IMR-90 (cell line): ENCODE results near the gene LRRC8C. TPM values are rescaled to one million over a fixed set of nuclear protein-coding genes. Genes with fewer than 3 reads are reported as not detected.

Experiments
- ATAC-seq: fragments of 200-7000 bp; cut with Tn5 transposase; 2 replicates; pipeline ENCODE4 v1.9.1; 2020; ENCODE audit warnings: low read depth, mild to moderate bottlenecking, moderate library complexity
- BruUV-seq: library from RNA; stranded (reverse); fragments of 400-500 nt; replicated peaks from 2 replicates; lab custom pipeline; 2021; lab: Mats Ljungman, UMichigan
- CTCF ChIA-PET: fragments of 300-600 bp; formaldehyde crosslinking; extraction: SDS; loops from one replicate; lab custom pipeline; 2021; ENCODE audit warnings: antibody characterized with exemption; lab: Yijun Ruan, JAX
- POLR2A ChIA-PET: fragments of 300-600 bp; sonication (Branson Sonifier 250); formaldehyde crosslinking; loops from one replicate; lab custom pipeline; 2022; ENCODE audit warnings: antibody characterized with exemption; ENCODE audit not compliant: unreplicated experiment; lab: Charles Lee
- DNase-seq: peaks from one replicate; pipeline ENCODE4 v3.0.0; 2013
- H2AFZ ChIP-seq: replicated peaks from 2 replicates; pipeline ENCODE3; 2013; ENCODE audit warnings: low read length, mild to moderate bottlenecking; ENCODE audit not compliant: poor library complexity
- H2AK5ac ChIP-seq: 2 replicates; pipeline ENCODE4 v1.6.1; 2013; ENCODE audit warnings: low read depth, low read length, inconsistent platforms
- H2AK9ac ChIP-seq: replicated peaks from 2 replicates; pipeline ENCODE3; 2013; ENCODE audit warnings: mild to moderate bottlenecking, low read depth, low read length, moderate library complexity; ENCODE audit not compliant: poor library complexity
- H2BK120ac ChIP-seq: 2 replicates; pipeline ENCODE4 v1.6.1; 2013; ENCODE audit warnings: low read depth, low read length, inconsistent platforms
- H2BK15ac ChIP-seq: 3 replicates; pipeline ENCODE4 v1.6.1; 2013; ENCODE audit warnings: low read depth, low read length, inconsistent platforms
- H2BK20ac ChIP-seq: 2 replicates; pipeline ENCODE4 v1.6.1; 2013; ENCODE audit warnings: low read depth, mild to moderate bottlenecking, inconsistent platforms, low read length, moderate library complexity
- H2BK5ac ChIP-seq: 2 replicates; pipeline ENCODE4 v1.6.1; 2013; ENCODE audit warnings: mild to moderate bottlenecking, low read depth, low read length, inconsistent platforms; ENCODE audit not compliant: poor library complexity, severe bottlenecking
- H3K14ac ChIP-seq: replicated peaks from 2 replicates; pipeline ENCODE4 v1.6.1; 2013; ENCODE audit warnings: low read depth, low read length, inconsistent platforms
- H3K18ac ChIP-seq: 2 replicates; pipeline ENCODE4 v1.6.1; 2013; ENCODE audit warnings: low read depth, low read length, control low read depth
- H3K23ac ChIP-seq: 2 replicates; pipeline ENCODE4 v1.6.1; 2013; ENCODE audit warnings: low read depth, low read length, inconsistent platforms
- H3K27ac ChIP-seq: 2 replicates; pipeline ENCODE4 v1.5.1; 2013; ENCODE audit warnings: mild to moderate bottlenecking, control low read depth, low read length; ENCODE audit not compliant: insufficient read depth
- H3K27me3 ChIP-seq: 2 replicates; pipeline ENCODE4 v1.6.1; 2013; ENCODE audit warnings: low read length; ENCODE audit not compliant: control insufficient read depth, insufficient read depth
- H3K36me3 ChIP-seq: 2 replicates; pipeline ENCODE4 v1.6.1; 2013; ENCODE audit warnings: low read length, mixed read lengths; ENCODE audit not compliant: control insufficient read depth, insufficient read depth
- H3K4ac ChIP-seq: 2 replicates; pipeline ENCODE4 v1.6.1; 2013; ENCODE audit warnings: low read depth, low read length, inconsistent platforms
- H3K4me1 ChIP-seq: 2 replicates; pipeline ENCODE4 v1.6.1; 2013; ENCODE audit warnings: low read length, mixed read lengths; ENCODE audit not compliant: control insufficient read depth, insufficient read depth
- H3K4me2 ChIP-seq: 2 replicates; pipeline ENCODE4 v1.6.1; 2013; ENCODE audit warnings: low read depth, mild to moderate bottlenecking, control low read depth, low read length, moderate library complexity
- H3K4me3 ChIP-seq: 2 replicates; pipeline ENCODE4 v1.5.1; 2013; ENCODE audit warnings: low read depth, mild to moderate bottlenecking, control low read depth, low read length, moderate library complexity; ENCODE audit not compliant: insufficient read depth
- H3K56ac ChIP-seq: 2 replicates; pipeline ENCODE4 v1.6.1; 2013; ENCODE audit warnings: low read length, inconsistent platforms; ENCODE audit not compliant: insufficient read depth; ENCODE audit errors: extremely low read depth
- H3K79me1 ChIP-seq, 2 experiments: 2 replicates each; pipeline ENCODE4 v1.6.1; 2013; ENCODE audit warnings: low read length in 2 of 2, inconsistent platforms in 1 of 2, low read depth in 1 of 2
- H3K9ac ChIP-seq: 2 replicates; pipeline ENCODE4 v1.6.1; 2013; ENCODE audit warnings: low read depth, low read length, control low read depth
- H3K9me1 ChIP-seq: 2 replicates; pipeline ENCODE4 v1.6.1; 2013; ENCODE audit warnings: low read length, inconsistent platforms; ENCODE audit not compliant: insufficient read depth
- H3K9me3 ChIP-seq: 2 replicates; pipeline ENCODE4 v1.6.1; 2013; ENCODE audit warnings: low read length; ENCODE audit not compliant: control insufficient read depth, insufficient read depth
- H4K20me1 ChIP-seq: 2 replicates; pipeline ENCODE4 v1.6.1; 2013; ENCODE audit warnings: low read length, inconsistent platforms; ENCODE audit not compliant: insufficient read depth
- H4K5ac ChIP-seq: 2 replicates; pipeline ENCODE4 v1.6.1; 2013; ENCODE audit warnings: mild to moderate bottlenecking, low read depth, low read length, control low read depth
- H4K8ac ChIP-seq, 2 experiments: 2 replicates each; pipeline ENCODE4 v1.6.1; 2013; ENCODE audit warnings: low read depth in 2 of 2, low read length in 2 of 2, control low read depth in 1 of 2, inconsistent platforms in 1 of 2
- H4K91ac ChIP-seq: 2 replicates; pipeline ENCODE4 v1.6.1; 2013; ENCODE audit warnings: low read depth, low read length, inconsistent platforms; ENCODE audit not compliant: insufficient read depth
- BHLHE40 ChIP-seq: fragments of 150-350 bp; IDR thresholded peaks from 2 replicates; pipeline ENCODE4 v1.6.1; 2016; ENCODE audit warnings: mild to moderate bottlenecking, low read depth, low read length
- CEBPB ChIP-seq: IDR thresholded peaks from 2 replicates; pipeline ENCODE4 v1.6.1; 2012; ENCODE audit warnings: low read depth, low read length, improper control_type of control experiment
- CHD1 ChIP-seq: IDR thresholded peaks from 2 replicates; pipeline ENCODE4 v1.6.1; 2012; ENCODE audit warnings: low read depth, low read length, improper control_type of control experiment
- MAFK ChIP-seq: IDR thresholded peaks from 2 replicates; pipeline ENCODE4 v1.6.1; 2012; ENCODE audit warnings: low read depth, low read length, improper control_type of control experiment
- MXI1 ChIP-seq: IDR thresholded peaks from 2 replicates; pipeline ENCODE4 v1.6.1; 2012; ENCODE audit warnings: low read depth, mild to moderate bottlenecking, low read length, moderate library complexity, borderline replicate concordance
- POLR2A ChIP-seq: IDR thresholded peaks from 2 replicates; pipeline ENCODE4 v1.6.1; 2012; ENCODE audit warnings: mild to moderate bottlenecking, low read depth, low read length
- RAD21 ChIP-seq: IDR thresholded peaks from 2 replicates; pipeline ENCODE4 v1.6.1; 2012; ENCODE audit warnings: low read length, improper control_type of control experiment
- RCOR1 ChIP-seq: IDR thresholded peaks from 2 replicates; pipeline ENCODE4 v1.6.1; 2012; ENCODE audit warnings: mild to moderate bottlenecking, low read length, improper control_type of control experiment; ENCODE audit not compliant: insufficient replicate concordance
- RFX5 ChIP-seq: IDR thresholded peaks from 2 replicates; pipeline ENCODE4 v1.8.0; 2012; ENCODE audit warnings: low read depth, mild to moderate bottlenecking, low read length, moderate library complexity
- SMC3 ChIP-seq: fragments of 150-350 bp; IDR thresholded peaks from 2 replicates; pipeline ENCODE4 v1.6.1; 2016; ENCODE audit warnings: low read depth, mild to moderate bottlenecking, antibody characterized with exemption, low read length, moderate library complexity
- USF2 ChIP-seq: fragments of 150-350 bp; IDR thresholded peaks from 2 replicates; pipeline ENCODE4 v1.6.1; 2017; ENCODE audit warnings: mild to moderate bottlenecking, antibody characterized with exemption, low read length, low read depth
- WGBS, 2 experiments: methylation state at CpG; one replicate each; pipeline versions ENCODE4 v1.1.5 to v1.1.7; 2013; ENCODE audit warnings: missing lambda C conversion rate in 2 of 2; ENCODE audit not compliant: insufficient read length in 1 of 2; ENCODE audit errors: extremely low coverage in 2 of 2; 5-methylcytosine and 5-hydroxymethylcytosine counted together
- dilution Hi-C: fragments of 300-500 bp; cut with HindIII; formaldehyde crosslinking; loops from one replicate; pipeline ENCODE4 v1.14.3; 2018; ENCODE audit warnings: low sequenced_read_pairs; ENCODE audit not compliant: unreplicated experiment
- in situ Hi-C: fragments of 300-500 bp; cut with MboI; formaldehyde crosslinking; loops from 3 replicates; pipeline ENCODE4 v1.14.3; 2019; ENCODE audit warnings: low sequenced_read_pairs, inconsistent platforms, mixed read lengths
- intact Hi-C: fragments of 100-400 bp; cut with micrococcal nuclease; formaldehyde crosslinking; loops from 2 replicates; pipeline ENCODE4 v1.10.0; 2022
- polyA plus RNA-seq, 3 experiments: library from polyadenylated mRNA; depleted of rRNA; stranded (reverse); fragments of >200 nt; gene quantifications; 2 replicates each; pipeline ENCODE4 v1.2.3, GENCODE V29; 2012; ENCODE audit warnings: low replicate concordance in 1 of 3
- total RNA-seq: library from RNA; depleted of rRNA; stranded (reverse); fragments of >200 nt; gene quantifications from 2 replicates; pipeline ENCODE4 v1.2.3, GENCODE V29; 2012
- TF ChIP-seq, protein P1 (sequence below): fragments of 150-350 bp; IDR thresholded peaks from 2 replicates; pipeline ENCODE4 v1.6.1; 2016; ENCODE audit warnings: low read depth, mild to moderate bottlenecking, low read length, moderate library complexity, borderline replicate concordance
- TF ChIP-seq, protein P2 (sequence below): conservative IDR thresholded peaks from 2 replicates; pipeline ENCODE4 v1.5.1; 2012; ENCODE audit warnings: mild to moderate bottlenecking, low read depth, low read length, improper control_type of control experiment

The LRRC8C gene
- total and polyA plus RNA-seq, 2 of the 4 experiments (the other 2 are of a cell fraction): 6.5 to 12.9 TPM

DNA sequence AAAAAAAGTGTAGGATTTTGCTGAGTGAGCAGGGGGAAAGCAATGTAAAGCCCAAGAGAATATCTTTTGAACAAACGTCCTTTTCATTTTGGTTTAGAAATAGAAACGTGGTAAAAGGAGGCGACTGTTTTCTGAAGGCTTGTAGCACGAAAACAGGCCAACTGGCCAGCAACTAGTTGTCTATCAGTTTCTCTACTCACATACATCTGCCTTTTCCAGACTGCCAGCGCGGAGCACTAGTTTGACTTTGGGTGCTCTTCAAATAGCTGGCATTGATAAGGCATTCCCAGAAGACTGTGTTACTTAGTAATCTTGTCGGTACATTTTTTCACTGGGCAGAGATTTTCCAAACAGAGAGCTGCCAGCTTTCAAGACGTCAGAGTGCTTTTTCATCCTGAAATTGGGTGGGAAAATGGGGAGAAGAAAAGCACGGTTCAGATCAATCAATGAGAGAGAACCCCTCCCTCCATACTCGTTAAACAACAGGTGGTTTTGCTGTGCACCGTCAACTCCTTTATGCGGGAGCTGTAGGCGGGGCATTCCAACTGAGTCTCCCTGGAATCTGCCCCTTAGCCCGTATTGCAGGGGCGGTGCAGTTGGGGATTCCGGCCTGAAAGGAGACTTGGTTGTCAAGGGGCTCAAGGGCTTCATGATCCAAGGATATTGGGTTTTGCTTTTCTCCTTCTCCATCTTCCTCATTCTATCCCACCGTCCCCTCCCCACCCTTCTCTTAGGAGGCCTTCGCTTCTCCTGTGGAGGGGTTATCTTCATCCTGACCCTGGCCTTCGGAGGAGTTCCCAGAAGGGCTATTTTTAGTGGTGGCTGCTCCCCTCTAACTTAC is 884 bp upstream of the LRRC8C start:
- no peaks in the 10 kb centered on the region for H3K9me1 ChIP-seq
- TF ChIP-seq RCOR1 (no peak), RFX5 (no peak), MAFK (no peak), USF2 (no peak), BHLHE40 (no peak), SMC3 (no peak), POLR2A (no peak), CEBPB (no peak), RAD21 (no peak), MXI1 (no peak), CHD1 (no peak)
- TF ChIP-seq, protein P1, sequence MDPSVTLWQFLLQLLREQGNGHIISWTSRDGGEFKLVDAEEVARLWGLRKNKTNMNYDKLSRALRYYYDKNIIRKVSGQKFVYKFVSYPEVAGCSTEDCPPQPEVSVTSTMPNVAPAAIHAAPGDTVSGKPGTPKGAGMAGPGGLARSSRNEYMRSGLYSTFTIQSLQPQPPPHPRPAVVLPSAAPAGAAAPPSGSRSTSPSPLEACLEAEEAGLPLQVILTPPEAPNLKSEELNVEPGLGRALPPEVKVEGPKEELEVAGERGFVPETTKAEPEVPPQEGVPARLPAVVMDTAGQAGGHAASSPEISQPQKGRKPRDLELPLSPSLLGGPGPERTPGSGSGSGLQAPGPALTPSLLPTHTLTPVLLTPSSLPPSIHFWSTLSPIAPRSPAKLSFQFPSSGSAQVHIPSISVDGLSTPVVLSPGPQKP: no peak
- TF ChIP-seq, protein P2, sequence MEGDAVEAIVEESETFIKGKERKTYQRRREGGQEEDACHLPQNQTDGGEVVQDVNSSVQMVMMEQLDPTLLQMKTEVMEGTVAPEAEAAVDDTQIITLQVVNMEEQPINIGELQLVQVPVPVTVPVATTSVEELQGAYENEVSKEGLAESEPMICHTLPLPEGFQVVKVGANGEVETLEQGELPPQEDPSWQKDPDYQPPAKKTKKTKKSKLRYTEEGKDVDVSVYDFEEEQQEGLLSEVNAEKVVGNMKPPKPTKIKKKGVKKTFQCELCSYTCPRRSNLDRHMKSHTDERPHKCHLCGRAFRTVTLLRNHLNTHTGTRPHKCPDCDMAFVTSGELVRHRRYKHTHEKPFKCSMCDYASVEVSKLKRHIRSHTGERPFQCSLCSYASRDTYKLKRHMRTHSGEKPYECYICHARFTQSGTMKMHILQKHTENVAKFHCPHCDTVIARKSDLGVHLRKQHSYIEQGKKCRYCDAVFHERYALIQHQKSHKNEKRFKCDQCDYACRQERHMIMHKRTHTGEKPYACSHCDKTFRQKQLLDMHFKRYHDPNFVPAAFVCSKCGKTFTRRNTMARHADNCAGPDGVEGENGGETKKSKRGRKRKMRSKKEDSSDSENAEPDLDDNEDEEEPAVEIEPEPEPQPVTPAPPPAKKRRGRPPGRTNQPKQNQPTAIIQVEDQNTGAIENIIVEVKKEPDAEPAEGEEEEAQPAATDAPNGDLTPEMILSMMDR: no peak

More for the DNA sequence above, 884 bp upstream of the LRRC8C start:
- H3K4me2 ChIP-seq: peak overlapping the region; percentile 93
- peak overlapping the region; percentile 47; the same call in 1 of the 2 replicates for H2BK120ac ChIP-seq
- peak overlapping the region; percentile 27 for H4K5ac ChIP-seq
- H3K27me3 ChIP-seq: no peaks in the 10 kb centered on the region
- H4K8ac ChIP-seq: peak overlapping the region; percentile 65 to 69; a peak in 3 of 4 replicates
- DNase-seq (no peak), ATAC-seq (no peak)
- in situ Hi-C loops: loop anchor here (5.0 to 10.0 kb wide), 2 partner anchors 125 to 363 kb away; partner anchors contain the start of gene ZNF326
- dilution Hi-C loops: no loop called here
- no peak overlapping the region for H2AK5ac ChIP-seq
- no peaks in the 10 kb centered on the region for H4K20me1 ChIP-seq
- BruUV-seq: no TSS peak
- H2BK20ac ChIP-seq: no peak overlapping the region
- no peaks in the 10 kb centered on the region for H3K36me3 ChIP-seq
- H2AFZ ChIP-seq: peak overlapping the region; percentile 98
- H3K9me3 ChIP-seq: no peaks in the 10 kb centered on the region
- peak overlapping the region; percentile 96 for H3K4me3 ChIP-seq
- CTCF ChIA-PET: interaction anchor here (0.6 to 4.2 kb wide), 3 partner anchors 132 to 441 kb away, joined by 3 to 35 read pairs (median 7); no protein-coding TSS in a partner anchor
- no peak overlapping the region for H3K18ac ChIP-seq
- H4K91ac ChIP-seq: no peak overlapping the region; the same call in 1 of the 2 replicates
- 90% methylated on average over 2 of the region's 19 CpGs; no CpG with 5 or more reads in 1 of the 2 experiments for WGBS, 2 experiments
- H3K56ac ChIP-seq: peak overlapping the region; percentile 74; the same call in 1 of the 2 replicates
- peak overlapping the region; percentile 69 for H3K4ac ChIP-seq
- H3K9ac ChIP-seq: peak overlapping the region; percentile 72
- H2BK5ac ChIP-seq: peak overlapping the region; percentile 63
- H3K23ac ChIP-seq: peak overlapping the region; percentile 59
- H2BK15ac ChIP-seq: no peak overlapping the region
- H2AK9ac ChIP-seq: peak overlapping the region; percentile 51
- intact Hi-C loops: loop anchor here (1.0 to 5.0 kb wide), 3 partner anchors 90 to 149 kb away; no protein-coding TSS in a partner anchor
- peak overlapping the region; percentile 20; the same call in 1 of the 2 replicates for H3K14ac ChIP-seq
- peak overlapping the region; percentile 70 for H3K27ac ChIP-seq
- POLR2A ChIA-PET: interaction anchor here (0.7 kb wide), 1 partner anchor 131 kb away, joined by 4 read pairs; no protein-coding TSS in a partner anchor
- peaks cover 10% of the 10 kb centered on the region for H3K4me1 ChIP-seq
- peaks cover 6 to 24% of the 10 kb centered on the region in 2 experiments; a peak in 3 of 4 replicates for H3K79me1 ChIP-seq
